ENCODE data around the gene SLC19A1.

The SLC19A1 gene

GRCh38 chr21:45544449-45545235, 2.4 kb upstream of the SLC19A1 start:
- DNase-seq (ENCODE audit: low spot score): no peak

DNA sequence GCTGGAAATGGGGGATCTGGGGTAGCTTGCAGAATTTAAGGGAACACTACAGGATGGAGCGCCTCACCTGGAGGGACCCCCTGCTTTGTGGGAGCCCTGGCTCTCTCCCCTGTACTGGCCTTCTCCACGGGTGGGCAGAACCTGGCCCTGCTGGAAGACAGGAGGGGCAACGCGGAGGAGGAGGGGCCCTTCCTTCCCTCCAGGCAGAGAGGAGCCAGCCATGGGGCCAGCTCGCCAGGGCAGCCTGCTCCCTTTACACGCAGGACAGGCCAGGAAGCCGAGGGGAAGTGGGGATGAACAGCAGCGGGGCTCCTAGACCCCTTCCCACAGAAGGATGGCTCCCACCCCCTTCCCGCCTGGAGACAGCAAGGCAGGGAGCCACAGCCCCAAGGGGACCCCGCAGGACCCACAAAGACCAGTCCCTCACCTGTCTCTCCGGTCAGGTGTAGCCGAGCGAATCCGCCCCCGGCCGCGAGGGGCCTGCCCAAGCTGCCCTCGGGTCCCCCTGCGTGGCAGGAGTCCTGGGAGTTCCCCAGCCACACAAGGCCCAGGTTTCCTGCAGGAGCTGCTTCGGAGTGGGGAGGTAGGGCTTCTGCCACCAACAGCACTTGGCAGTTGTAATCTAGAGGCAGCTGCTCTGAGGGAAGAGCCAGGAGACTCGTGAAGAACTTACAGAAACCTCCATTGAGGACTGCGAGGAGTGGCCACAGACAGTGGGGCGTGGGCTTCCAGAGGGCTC, 1.6 kb upstream of the SLC19A1 start:
- no peak for DNase-seq (ENCODE audit: low spot score)

DNA sequence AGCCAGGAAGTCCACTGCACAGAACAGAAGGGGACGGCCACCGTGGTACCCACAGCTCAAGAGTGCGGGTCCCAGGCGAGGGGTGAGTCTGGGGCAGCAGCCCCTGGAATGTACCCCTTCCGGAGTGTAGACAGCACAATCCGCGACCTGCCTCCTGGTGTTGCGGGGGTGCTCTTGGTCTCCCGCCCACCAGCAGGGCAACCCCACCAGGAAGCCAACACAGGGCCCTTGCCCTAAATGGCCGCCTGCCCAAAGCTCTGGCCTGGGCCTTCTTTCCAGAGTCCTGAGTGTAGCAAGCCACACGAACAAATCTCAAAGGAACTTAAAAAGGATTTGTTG, 1.1 kb upstream of the SLC19A1 start:
- DNase-seq (ENCODE audit: low spot score): no peak

DNA sequence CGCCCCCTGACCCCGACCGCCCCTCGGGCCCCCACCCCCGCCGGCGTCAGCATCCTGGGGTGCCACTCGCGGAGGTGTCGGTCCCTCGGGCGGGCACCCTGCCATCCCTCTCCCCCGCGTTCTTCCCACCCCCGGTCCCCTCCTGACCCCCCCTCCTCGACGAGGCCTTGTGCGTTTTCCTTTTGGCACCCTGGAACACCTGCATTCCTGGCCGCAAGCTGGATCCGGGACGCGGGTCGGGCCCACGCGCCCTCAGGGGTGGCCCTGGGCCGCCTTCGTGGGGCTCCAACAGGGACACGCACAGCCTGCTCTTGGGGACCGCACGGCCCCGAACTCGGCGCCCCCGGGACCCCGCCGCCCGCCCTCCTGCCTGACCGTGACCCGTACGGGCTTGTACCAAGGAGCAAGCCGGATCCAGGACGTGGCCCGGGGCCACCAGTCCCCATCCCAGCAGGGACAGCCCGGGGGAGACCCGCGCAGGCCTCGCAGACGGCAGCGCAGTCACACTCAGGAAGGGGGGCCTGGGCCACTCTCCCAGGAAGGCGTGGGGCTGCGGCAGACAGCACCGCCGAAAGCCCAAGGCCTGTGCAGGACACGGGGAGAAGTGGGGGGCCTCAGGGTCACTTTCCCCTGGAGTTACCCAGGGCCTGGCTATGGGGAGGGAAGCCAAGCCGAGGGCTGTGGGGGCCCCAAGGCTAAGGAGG, 579 bp upstream of the SLC19A1 start:
- no peak for DNase-seq (ENCODE audit: low spot score)

- peak; percentile 80 for DNase-seq (ENCODE audit: low spot score)
Observed at GRCh38 chr21:45541221-45542039, 810 bp downstream of the SLC19A1 start.

DNA sequence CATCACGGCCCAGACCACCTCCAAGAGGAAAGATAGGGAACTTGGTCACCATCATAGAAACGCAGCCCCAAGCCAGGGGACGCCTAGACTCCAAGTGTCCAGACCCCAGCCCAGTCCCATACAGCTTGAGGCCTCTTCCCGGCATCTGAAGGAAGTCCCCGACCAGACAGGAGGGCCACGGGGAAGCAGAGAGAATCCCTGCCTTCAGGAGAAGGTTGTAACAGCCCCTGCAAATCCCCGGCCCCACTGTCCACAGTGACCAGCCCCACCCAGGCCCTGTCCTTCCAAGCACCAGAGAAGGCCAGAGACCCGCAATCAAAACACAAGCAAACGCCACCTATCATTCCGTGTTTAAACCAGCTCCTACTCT, 1.7 kb downstream of the SLC19A1 start:
- DNase-seq (ENCODE audit: low spot score): no peak

GRCh38 chr21:45539796-45540600, 2.2 kb downstream of the SLC19A1 start:
- no peak for DNase-seq (ENCODE audit: low spot score)

- DNase-seq (ENCODE audit: low spot score): no peak
Observed at GRCh38 chr21:45539046-45539795, 3.0 kb downstream of the SLC19A1 start.

- no peak for DNase-seq (ENCODE audit: low spot score)
Observed at GRCh38 chr21:45538381-45539045, 3.7 kb downstream of the SLC19A1 start.

DNA sequence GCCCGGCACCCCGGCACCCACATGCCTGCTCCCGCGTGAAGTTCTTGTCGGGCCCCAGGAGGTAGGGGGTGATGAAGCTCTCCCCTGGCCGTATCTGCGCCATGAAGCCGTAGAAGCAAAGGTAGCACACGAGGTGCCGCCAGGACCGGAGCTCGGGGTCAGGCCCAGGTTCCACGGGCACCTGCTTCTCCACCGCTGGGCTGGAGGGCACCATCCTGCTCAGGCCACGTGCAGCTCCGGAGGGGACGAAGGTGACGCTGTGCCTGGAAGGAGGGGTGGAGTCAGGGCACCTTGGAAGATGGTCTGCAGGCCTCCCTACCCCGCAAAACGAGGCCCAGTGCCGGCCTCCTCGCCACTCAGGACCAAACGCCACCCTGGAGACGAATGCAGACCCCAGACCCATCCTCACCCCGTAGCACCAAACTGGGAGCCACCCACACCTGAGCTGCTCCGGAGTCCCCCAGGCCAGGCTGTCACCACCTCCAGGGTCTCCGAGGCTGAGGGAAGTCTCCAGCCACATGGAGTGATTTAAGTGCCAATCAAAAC, 4.4 kb downstream of the SLC19A1 start:
- DNase-seq (ENCODE audit: low spot score): no peak

- no peak for DNase-seq (ENCODE audit: low spot score)
Observed at GRCh38 chr21:45537111-45537745, 5.0 kb downstream of the SLC19A1 start.

DNA sequence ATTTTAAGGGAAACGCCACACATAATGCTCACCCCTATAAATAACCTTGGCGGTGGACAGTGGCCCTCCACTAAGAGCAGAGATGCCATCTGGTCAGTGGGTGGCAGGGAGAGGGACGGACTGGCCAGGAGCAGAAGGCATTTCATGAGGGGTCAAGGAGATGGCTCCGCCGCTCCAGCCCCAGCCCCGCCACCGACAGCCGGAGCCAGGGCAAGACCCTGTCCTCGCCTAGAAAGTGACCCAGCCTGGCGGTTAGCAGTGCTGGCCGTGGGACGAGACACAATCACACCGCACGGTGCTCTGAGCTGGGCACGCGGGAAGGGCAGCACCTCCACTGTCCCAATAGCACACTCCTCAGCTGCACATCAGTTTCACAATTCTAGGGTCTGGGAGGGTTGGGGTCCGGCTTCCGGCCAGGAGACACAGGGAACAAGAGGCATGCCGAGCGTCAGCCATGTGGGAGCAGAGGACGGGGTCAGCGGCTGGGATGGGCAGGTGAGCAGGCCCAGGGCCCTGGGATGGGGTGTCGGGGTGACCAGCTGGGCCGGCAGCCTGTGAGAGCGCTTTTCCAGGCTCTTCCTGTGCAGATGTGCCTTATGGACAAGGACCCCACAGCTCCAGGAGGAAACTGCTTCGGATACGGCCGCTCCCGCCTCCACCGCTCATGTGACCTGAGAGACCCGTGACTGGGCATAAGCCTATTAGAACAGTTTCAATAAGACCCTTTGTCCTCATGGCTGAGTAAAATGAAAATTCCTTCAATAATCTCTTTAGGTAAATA, 5.7 kb downstream of the SLC19A1 start:
- no peak for DNase-seq (ENCODE audit: low spot score)

GRCh38 chr21:45535341-45536081, 6.7 kb downstream of the SLC19A1 start:
- no peak for DNase-seq (ENCODE audit: low spot score)

GRCh38 chr21:45534636-45535331, 7.5 kb downstream of the SLC19A1 start:
- DNase-seq (ENCODE audit: low spot score): no peak

DNA sequence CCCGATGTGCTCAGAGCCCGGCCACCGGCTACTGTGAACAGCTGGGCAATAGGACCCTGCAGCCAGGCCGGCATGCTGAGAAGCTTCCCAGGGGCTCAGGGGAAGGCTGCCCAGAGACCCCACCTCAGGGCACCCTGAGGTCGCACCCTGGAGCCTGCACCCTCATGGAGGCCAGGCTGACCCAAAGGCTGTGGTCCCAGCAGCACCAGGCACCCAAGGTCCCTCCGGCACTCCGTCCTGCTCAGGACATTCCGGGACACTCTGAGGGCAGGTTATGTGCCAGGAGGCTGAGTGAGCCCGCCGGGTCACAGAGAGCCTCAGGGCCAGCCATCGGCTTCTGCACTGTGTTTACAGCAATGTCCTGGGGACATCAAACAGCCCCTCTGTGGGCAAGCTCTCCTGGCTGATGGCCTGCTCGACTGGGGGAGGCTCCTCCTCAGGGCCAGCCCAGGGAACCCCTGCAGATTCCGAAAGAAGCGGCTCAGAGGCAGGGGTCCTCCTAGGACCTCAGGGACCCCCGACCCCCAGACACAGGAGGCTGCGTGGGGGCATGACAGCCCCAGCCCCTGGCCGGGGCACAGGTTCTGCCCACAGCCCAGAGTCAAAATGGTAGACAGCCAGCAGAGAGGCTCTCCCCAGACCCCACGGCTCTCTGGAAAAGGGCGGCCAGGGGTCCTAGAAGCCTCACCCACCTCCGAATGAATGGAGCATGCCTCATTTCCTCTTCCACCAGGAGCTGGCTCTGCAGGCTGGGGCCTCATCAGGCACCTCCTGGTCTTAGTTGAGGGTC, 8.2 kb downstream of the SLC19A1 start:
- no peak for DNase-seq (ENCODE audit: low spot score)

DNA sequence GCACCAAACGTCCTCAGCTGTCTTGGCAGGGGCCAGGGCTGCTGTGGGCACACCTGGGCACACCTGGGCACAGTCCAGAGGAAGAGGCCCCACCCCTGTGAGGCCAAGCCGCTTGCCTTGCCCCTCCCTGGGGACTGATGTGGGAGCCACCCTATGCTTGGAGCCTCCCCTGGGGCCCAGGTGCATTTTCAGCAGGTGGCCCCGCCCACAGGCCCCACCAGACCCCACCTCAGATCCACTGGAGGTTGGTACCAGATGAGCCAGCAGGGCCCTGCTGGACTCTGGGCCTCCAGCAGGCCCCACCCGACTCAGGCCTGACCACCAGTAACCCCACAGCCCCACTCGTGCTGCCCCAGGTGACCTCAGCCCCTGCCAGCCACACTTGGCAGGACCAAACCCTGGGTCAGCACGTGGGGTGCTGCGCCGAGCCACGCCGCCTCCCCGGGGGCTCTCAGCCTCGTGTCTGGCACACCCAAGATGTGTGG, 8.8 kb downstream of the SLC19A1 start:
- no peak for DNase-seq (ENCODE audit: low spot score)

All from hepatic stellate cell (primary cell).